GM06990 (cell line): ENCODE data around the gene PLEKHA6.

Experiments used
- DNase-seq: peaks from one replicate; pipeline ENCODE4 v3.0.0-alpha.2; 2011; ENCODE audit not compliant: insufficient read length; ENCODE audit errors: extremely low read depth
- H3K27me3 ChIP-seq: replicated peaks from 2 replicates; pipeline ENCODE4 v1.6.0; 2011; ENCODE audit warnings: low read length; ENCODE audit not compliant: control insufficient read depth, insufficient read depth
- H3K36me3 ChIP-seq: 2 replicates; pipeline ENCODE4 v1.5.1; 2011; ENCODE audit warnings: low read length; ENCODE audit not compliant: control insufficient read depth, insufficient read depth
- H3K4me3 ChIP-seq: replicated peaks from 2 replicates; pipeline ENCODE4 v1.5.1; 2011; ENCODE audit warnings: low read depth, mild to moderate bottlenecking, control low read depth, low read length
- CTCF ChIP-seq: IDR thresholded peaks from 2 replicates; pipeline ENCODE4 v1.5.1; 2011; ENCODE audit warnings: low read length, control low read depth, mild to moderate bottlenecking, inconsistent platforms; ENCODE audit not compliant: insufficient read depth, poor library complexity, severe bottlenecking

The PLEKHA6 gene

GRCh38 chr1:204255225-204255624 lies 104.5 kb downstream of the PLEKHA6 start:
- Histone ChIP-seq H3K4me3 (no peak overlapping the region), H3K36me3 (no peaks in the 10 kb centered on the region), H3K27me3 (peaks cover 4% of the 10 kb centered on the region)
- no peak for DNase-seq
- TF ChIP-seq CTCF: no peak

- H3K4me3 ChIP-seq: no peak overlapping the region
- no peaks in the 10 kb centered on the region for H3K36me3 ChIP-seq
- DNase-seq: no peak
- TF ChIP-seq CTCF: no peak
- H3K27me3 ChIP-seq: peaks cover 4% of the 10 kb centered on the region
Measured at GRCh38 chr1:204254031-204254661, 105.6 kb downstream of the PLEKHA6 start.

GRCh38 chr1:204251926-204252689 lies 107.6 kb downstream of the PLEKHA6 start:
- TF ChIP-seq CTCF: no peak
- H3K4me3 ChIP-seq: no peak overlapping the region
- peaks cover 4% of the 10 kb centered on the region for H3K27me3 ChIP-seq
- no peaks in the 10 kb centered on the region for H3K36me3 ChIP-seq
- no peak for DNase-seq

GRCh38 chr1:204251286-204251685 lies 108.4 kb downstream of the PLEKHA6 start:
- TF ChIP-seq CTCF: no peak

GRCh38 chr1:204250428-204251030 lies 109.2 kb downstream of the PLEKHA6 start:
- H3K4me3 ChIP-seq: no peak overlapping the region
- no peak for DNase-seq
- H3K36me3 ChIP-seq: no peaks in the 10 kb centered on the region
- H3K27me3 ChIP-seq: peaks cover 6% of the 10 kb centered on the region
- no peak for TF ChIP-seq CTCF

More at GRCh38 chr1:204251286-204251685, 108.4 kb downstream of the PLEKHA6 start:
- Histone ChIP-seq H3K36me3 (no peaks in the 10 kb centered on the region), H3K4me3 (no peak overlapping the region), H3K27me3 (peaks cover 6% of the 10 kb centered on the region)
- DNase-seq: no peak
